Measurements from ENCODE around the gene MARK1.

DNA sequence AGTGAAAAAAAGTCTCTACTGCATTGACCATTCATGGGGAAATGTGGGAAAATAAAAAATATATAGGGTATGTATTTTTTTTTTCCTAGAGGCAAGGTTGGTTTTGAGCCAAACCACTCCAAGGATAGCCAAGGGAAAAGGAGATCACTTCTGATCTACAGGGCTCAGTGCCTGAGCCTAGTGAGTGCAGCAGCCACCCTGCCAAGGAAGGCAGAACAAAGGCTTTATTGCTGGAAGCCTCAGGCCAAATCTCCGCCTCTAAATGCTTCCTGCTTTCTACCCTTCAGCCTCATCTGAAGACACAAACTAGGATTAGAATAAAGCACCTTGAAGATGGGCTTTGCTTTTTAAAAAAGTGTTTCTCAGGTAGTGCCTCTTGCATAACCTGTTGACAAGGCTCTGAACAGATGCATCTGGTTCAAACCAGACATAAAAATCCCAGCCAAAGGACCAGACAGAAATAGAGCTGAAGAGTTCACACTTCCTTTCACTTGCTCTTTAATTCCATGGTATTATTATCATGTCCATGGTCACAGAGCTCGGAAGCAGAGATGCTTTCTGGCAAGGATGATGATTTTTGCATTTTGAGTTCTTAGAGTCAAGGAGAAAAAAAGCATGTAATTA is 172.7 kb downstream of the MARK1 start:
- TF ChIP-seq POLR2A (IDR thresholded peaks at IDR 0.05) = no peak
- TF ChIP-seq, protein P1, sequence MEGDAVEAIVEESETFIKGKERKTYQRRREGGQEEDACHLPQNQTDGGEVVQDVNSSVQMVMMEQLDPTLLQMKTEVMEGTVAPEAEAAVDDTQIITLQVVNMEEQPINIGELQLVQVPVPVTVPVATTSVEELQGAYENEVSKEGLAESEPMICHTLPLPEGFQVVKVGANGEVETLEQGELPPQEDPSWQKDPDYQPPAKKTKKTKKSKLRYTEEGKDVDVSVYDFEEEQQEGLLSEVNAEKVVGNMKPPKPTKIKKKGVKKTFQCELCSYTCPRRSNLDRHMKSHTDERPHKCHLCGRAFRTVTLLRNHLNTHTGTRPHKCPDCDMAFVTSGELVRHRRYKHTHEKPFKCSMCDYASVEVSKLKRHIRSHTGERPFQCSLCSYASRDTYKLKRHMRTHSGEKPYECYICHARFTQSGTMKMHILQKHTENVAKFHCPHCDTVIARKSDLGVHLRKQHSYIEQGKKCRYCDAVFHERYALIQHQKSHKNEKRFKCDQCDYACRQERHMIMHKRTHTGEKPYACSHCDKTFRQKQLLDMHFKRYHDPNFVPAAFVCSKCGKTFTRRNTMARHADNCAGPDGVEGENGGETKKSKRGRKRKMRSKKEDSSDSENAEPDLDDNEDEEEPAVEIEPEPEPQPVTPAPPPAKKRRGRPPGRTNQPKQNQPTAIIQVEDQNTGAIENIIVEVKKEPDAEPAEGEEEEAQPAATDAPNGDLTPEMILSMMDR (IDR thresholded peaks at IDR 0.05) = no peak

All from right lobe of liver (tissue), 4 donors.